H1 (cell line): ENCODE results near the gene SCN2A. TPM values are rescaled to one million over a fixed set of nuclear protein-coding genes. Genes with fewer than 3 reads are reported as not detected.

Experiments used
- KDM1A ChIP-seq: fragments of 200-600, 300-600 bp; sonication (generic); IDR thresholded peaks from 2 replicates; pipeline ENCODE4 v1.7.1; 2016; ENCODE audit warnings: mild to moderate bottlenecking, low read length, borderline replicate concordance
- MAFK ChIP-seq: IDR thresholded peaks from 2 replicates; pipeline ENCODE4 v1.6.1; 2012; ENCODE audit warnings: low read depth, mild to moderate bottlenecking, improper control_type of control experiment, low read length
- SIRT6 ChIP-seq: IDR thresholded peaks from one replicate; pipeline ENCODE4 v1.7.1; 2012; ENCODE audit warnings: low read length, inconsistent platforms
- polyA plus RNA-seq, 7 experiments: library from polyadenylated mRNA; depleted of rRNA in 3 of 7; stranded (reverse) in 5 of 7; unstranded in 2 of 7; fragments of >200 nt in 5 of 7; fragments of 200-250 nt in 2 of 7; gene quantifications; 1 replicate in 5 of 7; 2 replicates in 1 of 7; 4 replicates in 1 of 7; pipeline versions ENCODE4 v1.2.1 to v1.2.3, GENCODE V29; 2011 to 2013; ENCODE audit warnings: missing spikeins in 2 of 7, mixed read lengths in 2 of 7
- total RNA-seq: library from RNA; stranded (reverse); fragmentation: NEBNext Ultra II Directional; extraction: Animal tissue kit (Norgen Biotek cat#: 25700); gene quantifications from 2 replicates; pipeline ENCODE4 v1.2.1, GENCODE V29; 2021

Gene SCN2A
- total and polyA plus RNA-seq, 2 of the 8 experiments (the other 6 are each of a cell fraction or from before 2014, with no cell fraction given) = 0.18 to 1.1 TPM

DNA sequence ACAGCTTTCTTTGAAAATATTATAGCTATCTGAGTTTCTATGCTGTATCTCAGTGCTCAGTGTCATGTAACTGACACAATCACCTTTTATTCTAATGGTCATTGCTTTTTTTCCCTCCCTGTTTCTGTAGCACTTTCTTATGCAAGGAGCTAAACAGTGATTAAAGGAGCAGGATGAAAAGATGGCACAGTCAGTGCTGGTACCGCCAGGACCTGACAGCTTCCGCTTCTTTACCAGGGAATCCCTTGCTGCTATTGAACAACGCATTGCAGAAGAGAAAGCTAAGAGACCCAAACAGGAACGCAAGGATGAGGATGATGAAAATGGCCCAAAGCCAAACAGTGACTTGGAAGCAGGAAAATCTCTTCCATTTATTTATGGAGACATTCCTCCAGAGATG, 56.4 kb downstream of the SCN2A start (continued):
- TF ChIP-seq MAFK = no peak
- TF ChIP-seq KDM1A = no peak
- no peak for TF ChIP-seq SIRT6
